AG10803 (cell line): Measurements from ENCODE around the gene GARIN6.

ENCODE experiments used
- DNase-seq: peaks from one replicate; pipeline ENCODE4 v3.0.0; 2010; ENCODE audit warnings: low read depth
- H3K4me3 ChIP-seq: 2 replicates; pipeline ENCODE4 v1.5.1; 2011; ENCODE audit warnings: mild to moderate bottlenecking, low read length, control low read depth
- CTCF ChIP-seq: conservative IDR thresholded peaks from 2 replicates; pipeline ENCODE4 v1.5.1; 2011; ENCODE audit warnings: mild to moderate bottlenecking, low read length, control low read depth, inconsistent platforms

GARIN6 gene

DNA sequence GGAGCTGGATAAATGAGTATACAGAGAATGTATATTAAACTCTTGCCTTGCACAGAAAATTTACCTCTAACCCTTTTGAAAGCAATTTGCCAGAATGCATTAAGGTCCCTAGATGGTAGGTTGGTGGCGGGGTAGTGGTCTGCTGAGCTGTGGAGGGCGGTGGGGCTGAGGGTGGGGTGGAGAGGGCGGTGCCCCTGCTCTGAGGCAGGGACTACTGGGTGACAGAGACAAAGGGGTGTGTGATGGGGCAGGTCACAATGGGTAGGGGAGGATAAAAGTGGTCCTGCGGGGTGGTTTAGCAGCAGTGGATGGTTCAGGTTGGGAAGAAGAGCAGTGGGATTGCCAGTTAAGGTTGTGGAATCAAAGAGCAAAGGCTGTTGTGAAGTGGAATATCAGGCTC is at the start of gene GARIN6:
TSS of gene GARIN6 (plus strand) at position 301 of the 400 bp plus-strand sequence. CDS start 422 bp downstream, outside the sequence.
- no peak for DNase-seq
- H3K4me3 ChIP-seq: no peak within 1 kb of the TSS
- no peak for TF ChIP-seq CTCF

GRCh38 chr12:99598785-99599184 is 48.8 kb upstream of the GARIN6 start:
- no peak for DNase-seq
- TF ChIP-seq CTCF: no peak

DNA sequence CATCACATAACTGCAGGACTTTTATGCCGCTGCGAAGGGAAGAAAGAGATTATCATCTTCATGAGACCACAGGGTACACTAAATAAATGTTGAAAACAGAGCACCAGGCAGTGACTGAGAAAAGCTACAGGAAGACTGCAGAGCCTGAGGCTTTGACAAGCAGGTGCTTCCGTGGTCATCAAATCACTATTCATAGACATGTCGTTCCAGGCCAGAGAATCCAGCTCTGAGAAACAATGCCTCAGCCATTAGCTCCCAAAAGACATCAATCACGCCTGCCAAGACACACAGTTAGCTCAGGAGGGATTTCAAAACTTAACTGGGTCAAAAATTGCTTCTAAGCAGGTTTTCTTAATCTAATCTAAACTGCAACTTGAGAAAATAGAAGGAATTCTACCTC is 47.2 kb upstream of the GARIN6 start:
- H3K4me3 ChIP-seq: no peak overlapping the region
- no peak for TF ChIP-seq CTCF
- no peak for DNase-seq

More at GRCh38 chr12:99598785-99599184, 48.8 kb upstream of the GARIN6 start:
- H3K4me3 ChIP-seq: no peak overlapping the region

DNA sequence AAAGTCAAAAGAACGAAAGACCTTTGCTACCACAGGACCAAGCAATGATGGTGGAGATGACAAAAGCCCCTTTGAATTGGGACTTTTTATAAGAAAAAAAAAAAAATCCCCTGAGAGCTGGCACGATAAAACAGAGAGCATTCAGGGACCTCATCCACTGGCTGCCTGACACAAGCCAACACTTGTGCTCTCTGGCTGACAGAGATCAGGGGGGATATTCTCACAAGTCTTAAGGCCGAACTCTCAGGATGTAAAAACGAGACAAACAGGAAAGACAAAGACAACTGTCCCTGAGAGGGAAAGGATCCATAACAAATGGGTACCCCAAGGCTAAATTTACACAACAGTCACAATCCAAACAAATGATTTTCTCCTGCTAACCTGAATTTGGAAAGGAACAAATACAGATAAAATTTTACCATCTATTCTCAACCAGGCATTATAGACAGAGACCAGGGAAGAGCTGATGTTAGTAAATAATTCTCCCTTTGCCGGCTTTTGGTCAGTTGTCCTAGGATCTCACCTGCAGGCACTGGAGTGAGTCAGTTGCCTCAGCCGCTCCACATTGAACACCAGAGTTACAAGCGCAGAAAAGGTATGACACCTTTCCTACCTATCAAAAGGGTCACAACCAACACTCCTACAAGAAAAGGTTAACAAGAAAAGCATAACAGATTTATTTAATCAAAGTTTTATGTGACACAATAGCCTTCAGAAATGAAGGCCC is 37.9 kb upstream of the GARIN6 start:
- TF ChIP-seq CTCF: no peak
- no peak overlapping the region for H3K4me3 ChIP-seq
- no peak for DNase-seq

- TF ChIP-seq CTCF: no peak
- DNase-seq: no peak
Measured at GRCh38 chr12:99611117-99611516, 36.4 kb upstream of the GARIN6 start.

DNA sequence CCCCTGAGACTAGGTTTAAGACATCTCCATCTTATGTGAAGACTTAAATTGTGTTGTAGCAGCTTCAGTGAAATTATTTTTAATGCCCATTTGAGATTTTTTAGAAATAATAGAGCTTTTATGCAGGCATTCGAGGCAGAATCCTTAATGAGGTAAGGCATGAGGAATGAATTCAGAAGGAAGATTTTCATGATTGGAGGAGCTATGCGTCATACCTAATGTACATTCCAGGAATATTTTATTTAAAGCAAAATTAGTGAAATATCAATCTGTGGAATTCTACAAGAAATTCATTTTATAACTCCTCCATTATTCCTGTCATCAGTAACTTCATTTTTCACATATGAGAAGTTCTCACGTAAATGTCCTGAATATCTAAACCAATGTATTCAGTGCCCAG is 36.0 kb upstream of the GARIN6 start:
- no peak for DNase-seq
- no peak overlapping the region for H3K4me3 ChIP-seq
- TF ChIP-seq CTCF: no peak

More at GRCh38 chr12:99611117-99611516, 36.4 kb upstream of the GARIN6 start:
- no peak overlapping the region for H3K4me3 ChIP-seq

GRCh38 chr12:99618657-99619056 is 28.9 kb upstream of the GARIN6 start:
- TF ChIP-seq CTCF: no peak
- DNase-seq: peak; percentile 15
- H3K4me3 ChIP-seq: no peak overlapping the region
